ENCODE data around the gene PRKCE. TPM values are rescaled to one million over a fixed set of nuclear protein-coding genes. Genes with fewer than 3 reads are reported as not detected.
A peak's percentile ranks its signal among the peaks of the same experiment; 100 is the strongest.

The PRKCE gene
- total and polyA plus RNA-seq, 7 donors, result 3.0 to 21.9 (median 15.8) TPM

DNA sequence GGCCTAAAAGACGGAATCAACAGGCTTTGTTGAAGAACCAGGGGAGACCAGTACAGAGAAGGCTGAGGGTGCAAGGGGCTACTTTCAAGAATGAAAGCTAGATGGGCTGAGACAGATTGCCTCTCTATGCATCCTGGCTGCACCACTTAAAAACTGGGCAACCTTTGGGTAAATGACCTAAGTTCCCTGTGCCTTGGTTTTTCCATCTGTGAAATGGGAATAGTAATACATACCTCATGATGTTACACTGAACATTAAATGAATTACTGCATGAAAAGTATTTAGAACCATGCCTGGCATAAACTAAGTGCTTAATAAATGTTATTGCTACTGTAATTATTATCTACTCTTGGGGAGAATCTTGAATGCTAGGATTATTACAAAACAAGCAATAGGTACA lies 106.5 kb downstream of the PRKCE start:
- Histone ChIP-seq H3K4me3 (no peak overlapping the region), H3K27me3 (no peaks in the 10 kb centered on the region), H3K36me3 (no peaks in the 10 kb centered on the region), H3K4me1 (peaks cover 0 to 36% (median 29%) of the 10 kb centered on the region in 4 donors), H3K27ac (no peak overlapping the region), H3K9me3 (no peaks in the 10 kb centered on the region)
- 91% methylated on average over 1 of the region's 1 CpG for WGBS, 2 donors
- intact Hi-C loops (cut with DNase I), result no loop called here
- no peak for DNase-seq
- TF ChIP-seq EP300 (IDR thresholded peaks at IDR 0.05) (no peak), POLR2AphosphoS5 (IDR thresholded peaks at IDR 0.05) (no peak), POLR2A (IDR thresholded peaks at IDR 0.05) (no peak)
- TF ChIP-seq, protein P1, sequence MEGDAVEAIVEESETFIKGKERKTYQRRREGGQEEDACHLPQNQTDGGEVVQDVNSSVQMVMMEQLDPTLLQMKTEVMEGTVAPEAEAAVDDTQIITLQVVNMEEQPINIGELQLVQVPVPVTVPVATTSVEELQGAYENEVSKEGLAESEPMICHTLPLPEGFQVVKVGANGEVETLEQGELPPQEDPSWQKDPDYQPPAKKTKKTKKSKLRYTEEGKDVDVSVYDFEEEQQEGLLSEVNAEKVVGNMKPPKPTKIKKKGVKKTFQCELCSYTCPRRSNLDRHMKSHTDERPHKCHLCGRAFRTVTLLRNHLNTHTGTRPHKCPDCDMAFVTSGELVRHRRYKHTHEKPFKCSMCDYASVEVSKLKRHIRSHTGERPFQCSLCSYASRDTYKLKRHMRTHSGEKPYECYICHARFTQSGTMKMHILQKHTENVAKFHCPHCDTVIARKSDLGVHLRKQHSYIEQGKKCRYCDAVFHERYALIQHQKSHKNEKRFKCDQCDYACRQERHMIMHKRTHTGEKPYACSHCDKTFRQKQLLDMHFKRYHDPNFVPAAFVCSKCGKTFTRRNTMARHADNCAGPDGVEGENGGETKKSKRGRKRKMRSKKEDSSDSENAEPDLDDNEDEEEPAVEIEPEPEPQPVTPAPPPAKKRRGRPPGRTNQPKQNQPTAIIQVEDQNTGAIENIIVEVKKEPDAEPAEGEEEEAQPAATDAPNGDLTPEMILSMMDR (IDR thresholded peaks at IDR 0.05), result no peak

DNA sequence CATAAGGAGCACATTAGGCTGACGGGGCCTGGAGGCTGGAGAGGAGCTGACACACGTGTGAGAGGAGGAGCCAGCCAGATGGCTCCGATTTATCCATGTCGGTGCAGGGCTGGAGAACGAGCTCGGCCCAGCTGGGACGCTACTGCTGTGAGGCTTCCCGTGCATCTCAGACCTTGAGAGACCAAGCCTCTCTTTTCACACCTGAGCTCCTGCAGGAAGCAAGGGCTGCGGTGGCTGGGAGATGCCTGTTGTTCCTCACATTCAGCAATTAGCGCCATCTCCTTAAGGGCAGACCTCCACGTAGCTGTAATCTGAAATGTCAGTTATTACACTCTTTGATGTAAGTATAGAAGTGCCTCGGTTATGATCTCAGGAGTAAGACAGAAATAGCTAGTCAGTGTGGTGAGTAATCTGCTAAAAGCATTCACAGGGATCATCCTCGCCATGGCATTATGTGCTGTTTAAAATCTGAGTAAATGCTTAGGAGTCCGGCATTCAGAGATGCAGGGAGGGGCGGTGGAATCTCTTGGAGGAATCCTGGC lies 107.9 kb downstream of the PRKCE start:
- Histone ChIP-seq H3K27ac (peak overlapping the region; percentile 48 to 71 (median 68)), H3K4me1 (peaks cover 0 to 38% (median 31%) of the 10 kb centered on the region in 4 donors), H3K9me3 (no peaks in the 10 kb centered on the region), H3K36me3 (no peaks in the 10 kb centered on the region), H3K27me3 (no peaks in the 10 kb centered on the region), H3K4me3 (no peak overlapping the region)
- TF ChIP-seq, protein P1 (IDR thresholded peaks at IDR 0.05), result no peak
- TF ChIP-seq POLR2AphosphoS5 (IDR thresholded peaks at IDR 0.05), result peak in 2 of 4 donors; percentile 6 to 36
- no peak for DNase-seq
- intact Hi-C loops (cut with DNase I), result no loop called here
- WGBS, 2 donors, result 78 to 79% methylated on average over 15 of the region's 15 CpGs

DNA sequence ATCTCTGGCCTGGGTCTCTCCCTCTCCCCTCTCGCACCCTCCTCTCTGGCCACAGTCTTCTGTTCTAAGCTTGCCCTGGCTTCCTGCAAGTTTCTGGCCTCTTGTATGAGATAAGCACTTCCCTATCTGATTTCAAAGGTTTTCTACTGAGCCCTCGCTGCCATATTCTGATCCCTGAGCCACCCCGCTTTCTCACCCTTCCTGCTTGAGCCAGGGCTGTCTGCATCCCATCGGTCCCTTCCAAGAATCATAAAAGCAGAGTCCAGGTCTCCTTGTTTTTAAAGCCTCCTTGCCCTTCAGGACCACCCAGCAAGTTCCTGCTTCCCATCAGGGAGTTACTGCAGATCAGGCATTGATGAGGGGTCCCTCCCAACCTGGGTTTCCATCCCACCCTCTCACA lies 110.2 kb downstream of the PRKCE start:
- no peak overlapping the region for H3K4me3 ChIP-seq
- H3K36me3 ChIP-seq, result no peaks in the 10 kb centered on the region
- intact Hi-C loops (cut with DNase I), result no loop called here
- no peak for TF ChIP-seq EP300 (IDR thresholded peaks at IDR 0.05)
- TF ChIP-seq POLR2A (IDR thresholded peaks at IDR 0.05), result no peak
- TF ChIP-seq, protein P1 (IDR thresholded peaks at IDR 0.05), result no peak
- no peak for TF ChIP-seq POLR2AphosphoS5 (IDR thresholded peaks at IDR 0.05)
- no peak for DNase-seq
- no peak overlapping the region for H3K27ac ChIP-seq
- peaks cover 0 to 52% (median 43%) of the 10 kb centered on the region in 4 donors for H3K4me1 ChIP-seq
- WGBS, 2 donors, result 88 to 91% methylated on average over 4 of the region's 4 CpGs
- no peaks in the 10 kb centered on the region for H3K27me3 ChIP-seq
- H3K9me3 ChIP-seq, result no peaks in the 10 kb centered on the region

DNA sequence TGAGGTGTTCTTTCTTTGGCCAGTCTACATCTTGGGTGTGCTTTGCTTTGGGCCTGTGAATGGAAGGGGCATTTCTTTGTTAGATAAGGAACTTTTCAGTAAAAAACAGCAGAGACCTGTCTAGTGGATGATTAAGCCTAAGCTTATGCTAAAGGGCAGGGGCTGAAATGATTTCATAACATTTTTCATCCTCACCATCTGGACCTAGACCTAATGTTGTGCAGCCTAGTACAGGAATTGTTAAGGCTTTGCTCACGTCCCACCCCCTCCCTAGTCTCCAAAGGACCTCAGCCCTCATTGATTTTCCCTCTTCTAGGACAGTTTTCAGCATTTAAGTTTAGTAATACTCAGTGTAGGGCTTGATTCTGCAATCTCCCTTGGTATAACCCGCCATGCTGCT lies 111.8 kb downstream of the PRKCE start:
- intact Hi-C loops (cut with DNase I), result no loop called here
- 92 to 96% methylated on average over 2 of the region's 2 CpGs for WGBS, 2 donors
- Histone ChIP-seq H3K36me3 (no peaks in the 10 kb centered on the region), H3K4me1 (peaks cover 0 to 65% (median 51%) of the 10 kb centered on the region in 4 donors), H3K27ac (peak overlapping the region in 2 of 4 donors; percentile 50 to 53), H3K27me3 (no peaks in the 10 kb centered on the region), H3K4me3 (no peak overlapping the region), H3K9me3 (no peaks in the 10 kb centered on the region)
- DNase-seq, result no peak
- no peak for TF ChIP-seq POLR2AphosphoS5 (IDR thresholded peaks at IDR 0.05)
- no peak for TF ChIP-seq EP300 (IDR thresholded peaks at IDR 0.05)
- no peak for TF ChIP-seq POLR2A (IDR thresholded peaks at IDR 0.05)
- TF ChIP-seq, protein P1 (IDR thresholded peaks at IDR 0.05), result no peak

DNA sequence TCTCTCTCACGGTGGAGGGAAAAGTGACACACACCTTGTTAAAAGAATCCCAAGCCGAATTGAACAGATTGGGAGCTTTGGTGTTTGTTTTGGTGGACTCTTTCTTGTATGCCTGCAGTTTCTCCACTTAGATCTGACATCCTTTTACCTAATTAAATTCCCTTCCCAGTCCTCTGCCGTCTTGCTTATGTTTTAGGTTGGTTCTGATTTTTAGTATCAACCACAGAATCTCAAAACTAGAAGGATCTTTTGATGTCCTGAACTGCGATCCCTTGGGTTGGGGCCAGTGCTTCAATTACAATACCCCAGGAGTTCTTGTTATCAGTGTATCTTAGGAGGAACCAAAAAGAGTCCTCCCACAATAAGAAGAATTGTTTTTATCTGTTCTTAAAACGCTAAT lies 112.3 kb downstream of the PRKCE start:
- intact Hi-C loops (cut with DNase I), result no loop called here
- WGBS, 2 donors, result 84 to 87% methylated on average over 5 of the region's 5 CpGs
- no peaks in the 10 kb centered on the region for H3K36me3 ChIP-seq
- DNase-seq, result no peak
- no peak overlapping the region for H3K4me3 ChIP-seq
- H3K27ac ChIP-seq, result peak overlapping the region in 2 of 4 donors; percentile 50 to 53
- no peaks in the 10 kb centered on the region for H3K27me3 ChIP-seq
- TF ChIP-seq POLR2A (IDR thresholded peaks at IDR 0.05), result no peak
- TF ChIP-seq, protein P1 (IDR thresholded peaks at IDR 0.05), result no peak
- no peak for TF ChIP-seq EP300 (IDR thresholded peaks at IDR 0.05)
- no peak for TF ChIP-seq POLR2AphosphoS5 (IDR thresholded peaks at IDR 0.05)
- peaks cover 0 to 64% (median 51%) of the 10 kb centered on the region in 4 donors for H3K4me1 ChIP-seq
- H3K9me3 ChIP-seq, result no peaks in the 10 kb centered on the region

All from sigmoid colon (tissue), 7 donors.